PFSK-1 (cell line): Measurements from ENCODE around the gene SPATS1.

ENCODE experiments used
- FOXP2 ChIP-seq: optimal IDR thresholded peaks from 2 replicates; pipeline ENCODE3; 2011; ENCODE audit warnings: borderline replicate concordance, control low read depth, inconsistent platforms; ENCODE audit not compliant: insufficient read depth; ENCODE audit errors: extremely low read length, extremely low read depth
- POLR2AphosphoS5 ChIP-seq: IDR thresholded peaks from 2 replicates; pipeline ENCODE4 v1.6.1; 2012; ENCODE audit warnings: low read depth, mild to moderate bottlenecking, control low read depth, low read length, moderate library complexity
- REST ChIP-seq, 2 experiments: IDR thresholded peaks; 2 replicates each; pipeline versions ENCODE4 v1.6.1 to v1.8.0; 2011 to 2012; ENCODE audit warnings: low read depth in 2 of 2, low read length in 2 of 2, control low read depth in 1 of 2, inconsistent platforms in 1 of 2, mild to moderate bottlenecking in 1 of 2, moderate library complexity in 1 of 2; ENCODE audit not compliant: insufficient read depth in 1 of 2
- SIN3A ChIP-seq: IDR thresholded peaks from 2 replicates; pipeline ENCODE4 v1.6.1; 2012; ENCODE audit warnings: mild to moderate bottlenecking, low read length, moderate library complexity, borderline replicate concordance; ENCODE audit not compliant: insufficient read depth
- TAF1 ChIP-seq: IDR thresholded peaks from 2 replicates; pipeline ENCODE4 v1.6.1; 2012; ENCODE audit warnings: low read length, control low read depth, borderline replicate concordance; ENCODE audit not compliant: insufficient read depth

The SPATS1 gene

GRCh38 chr6:44329858-44330257 is 12.6 kb upstream of the SPATS1 start:
- TF ChIP-seq FOXP2 (no peak), TAF1 (no peak), REST (IDR thresholded peaks at IDR 0.05; ENCODE audit: insufficient read depth in 1 of 2, low read depth in 2 of 2, low read length in 2 of 2) (no peak), POLR2AphosphoS5 (no peak), SIN3A (no peak)

- TF ChIP-seq TAF1 (no peak), REST (IDR thresholded peaks at IDR 0.05; ENCODE audit: insufficient read depth in 1 of 2, low read depth in 2 of 2, low read length in 2 of 2) (no peak), FOXP2 (no peak), POLR2AphosphoS5 (no peak), SIN3A (no peak)
These were observed 9.9 kb upstream of the SPATS1 start for GRCh38 chr6:44332585-44332984.

DNA sequence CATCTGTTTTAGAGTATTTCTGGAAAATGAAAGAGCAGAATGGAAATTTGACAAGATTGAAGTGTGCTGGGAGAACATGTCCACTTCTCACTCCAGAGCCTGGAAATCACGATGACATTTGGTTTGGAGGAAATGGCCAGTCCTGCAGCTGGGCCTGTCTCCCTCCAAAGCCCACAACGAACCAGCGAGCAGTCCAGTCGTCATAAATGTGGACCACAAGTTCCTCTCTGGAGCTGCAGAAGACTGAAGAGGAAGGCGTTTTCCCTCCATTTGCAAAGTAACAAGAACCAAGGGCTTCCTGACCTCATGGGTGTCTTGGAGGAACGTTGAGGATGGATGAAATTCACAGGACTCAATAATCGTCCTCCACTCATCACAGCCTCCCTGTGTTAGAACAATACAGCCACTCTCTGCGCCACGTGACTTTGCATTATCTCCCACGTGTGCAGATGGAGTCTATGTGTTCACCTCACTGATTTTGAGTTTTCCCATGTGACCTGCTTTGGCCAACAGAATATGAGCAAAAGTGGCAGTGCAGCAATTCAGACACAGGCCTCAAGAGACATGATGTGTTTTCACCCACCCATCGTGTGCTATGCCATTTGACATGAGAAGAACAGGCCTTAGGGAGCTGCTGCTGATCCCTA is 9.1 kb upstream of the SPATS1 start:
- TF ChIP-seq FOXP2 (no peak), SIN3A (no peak), TAF1 (no peak), REST (IDR thresholded peaks at IDR 0.05; ENCODE audit: insufficient read depth in 1 of 2, low read depth in 2 of 2, low read length in 2 of 2) (no peak), POLR2AphosphoS5 (no peak)

GRCh38 chr6:44333942-44334341 is 8.5 kb upstream of the SPATS1 start:
- TF ChIP-seq SIN3A (no peak), TAF1 (no peak), FOXP2 (no peak), POLR2AphosphoS5 (no peak), REST (IDR thresholded peaks at IDR 0.05; ENCODE audit: insufficient read depth in 1 of 2, low read depth in 2 of 2, low read length in 2 of 2) (no peak)

DNA sequence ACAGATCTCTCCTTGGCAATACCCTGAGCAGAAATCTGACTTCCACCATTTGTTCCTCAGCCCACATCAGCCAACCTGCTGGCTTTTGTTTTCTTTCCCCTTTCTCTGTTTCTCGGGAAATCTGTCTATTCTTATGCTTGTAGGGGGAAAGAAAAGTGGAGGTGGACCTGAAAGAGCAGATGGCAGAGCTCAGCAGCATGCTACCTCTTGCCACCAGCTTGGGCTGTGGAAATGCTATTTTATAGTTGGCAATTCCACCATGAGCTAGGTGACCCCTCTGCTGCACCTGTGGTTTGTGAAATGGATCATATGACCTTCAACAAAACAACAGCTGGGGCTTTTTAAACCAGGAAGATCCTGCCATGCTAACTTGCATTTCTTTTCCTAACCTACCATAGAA is 6.8 kb upstream of the SPATS1 start:
- no peak for TF ChIP-seq POLR2AphosphoS5
- TF ChIP-seq REST (IDR thresholded peaks at IDR 0.05; ENCODE audit: insufficient read depth in 1 of 2, low read depth in 2 of 2, low read length in 2 of 2): no peak
- no peak for TF ChIP-seq FOXP2
- TF ChIP-seq TAF1: no peak
- TF ChIP-seq SIN3A: no peak
